Ectodermal cell (in vitro differentiated cells): Measurements from ENCODE around the gene NKG7. TPM values are rescaled to one million over a fixed set of nuclear protein-coding genes. Genes with fewer than 3 reads are reported as not detected.
"Not testable (repeated sequence)": the region's sequence is repeated elsewhere in the genome, so short reads cannot be mapped to it uniquely, and the experiment has no call there.

ENCODE experiments used
- H3K27ac ChIP-seq: 2 replicates; pipeline ENCODE4 v1.7.0; 2013; ENCODE audit warnings: mild to moderate bottlenecking, low read depth, low read length; ENCODE audit not compliant: insufficient read depth, poor library complexity, severe bottlenecking
- H3K27me3 ChIP-seq: 2 replicates; pipeline ENCODE4 v1.7.0; 2013; ENCODE audit warnings: mild to moderate bottlenecking, low read length; ENCODE audit not compliant: insufficient read depth, control insufficient read depth, poor library complexity, severe bottlenecking
- H3K36me3 ChIP-seq: one replicate; pipeline ENCODE4 v1.7.0; 2013; ENCODE audit warnings: low read length; ENCODE audit not compliant: control insufficient read depth, insufficient read depth
- H3K4me1 ChIP-seq: one replicate; pipeline ENCODE4 v1.7.0; 2013; ENCODE audit warnings: low read length; ENCODE audit not compliant: control insufficient read depth, insufficient read depth
- H3K4me3 ChIP-seq: 2 replicates; pipeline ENCODE4 v1.7.0; 2013; ENCODE audit warnings: low read depth, low read length, control low read depth; ENCODE audit not compliant: insufficient read depth
- H3K9me3 ChIP-seq: 2 replicates; pipeline ENCODE4 v1.7.0; 2013; ENCODE audit warnings: mild to moderate bottlenecking, low read length, moderate library complexity; ENCODE audit not compliant: control insufficient read depth
- WGBS, 2 experiments: methylation state at CpG; one replicate each; pipeline ENCODE4 v1.1.7; 2013; ENCODE audit warnings: missing lambda C conversion rate in 2 of 2; 5-methylcytosine and 5-hydroxymethylcytosine counted together
- polyA plus RNA-seq, 4 experiments: library from polyadenylated mRNA; stranded (reverse); fragments of 50-300 nt; gene quantifications; one replicate each; pipeline ENCODE4 v1.2.3, GENCODE V29; 2013

NKG7 gene
- polyA plus RNA-seq (2013, experiment 1 of 4), result not detected
- polyA plus RNA-seq (2013, experiment 2 of 4), result not detected
- polyA plus RNA-seq (2013, experiment 3 of 4), result not detected
- polyA plus RNA-seq (2013, experiment 4 of 4), result not detected

GRCh38 chr19:51372649-51373504, at the start of gene NKG7:
TSS of gene NKG7 (minus strand) at chr19:51372654. CDS start at chr19:51372535, 119 bp downstream.
- peaks cover 9% of the 10 kb centered on the region for H3K4me1 ChIP-seq
- 74 to 81% methylated on average over 6 to 9 of the region's 9 CpGs for WGBS, 2 experiments
- H3K27ac ChIP-seq, result no peak within 1 kb of the TSS
- H3K27me3 ChIP-seq, result no peaks in the 10 kb centered on the region
- no peaks in the 10 kb centered on the region for H3K36me3 ChIP-seq
- H3K4me3 ChIP-seq, result no peak within 1 kb of the TSS
- H3K9me3 ChIP-seq, result no peaks in the 10 kb centered on the region

- H3K4me1 ChIP-seq, result no peaks in the 10 kb centered on the region
- peaks cover 11% of the 10 kb centered on the region for H3K27me3 ChIP-seq
- H3K36me3 ChIP-seq, result no peaks in the 10 kb centered on the region
- H3K27ac ChIP-seq, result no peak overlapping the region
- WGBS, 2 experiments, result 6 to 10% methylated on average over 19 of the region's 19 CpGs
- peak overlapping the region; percentile 13 for H3K4me3 ChIP-seq
- no peaks in the 10 kb centered on the region for H3K9me3 ChIP-seq
Measured at GRCh38 chr19:51422053-51422448, 49.6 kb upstream of the NKG7 start.

GRCh38 chr19:51421229-51422052, 49.0 kb upstream of the NKG7 start:
- Histone ChIP-seq H3K4me1 (no peaks in the 10 kb centered on the region), H3K9me3 (no peaks in the 10 kb centered on the region), H3K27me3 (peaks cover 11% of the 10 kb centered on the region), H3K36me3 (no peaks in the 10 kb centered on the region), H3K27ac (no peak overlapping the region), H3K4me3 (peak overlapping the region; percentile 13)
- WGBS, 2 experiments, result 21 to 23% methylated on average over 39 of the region's 39 CpGs

GRCh38 chr19:51420511-51420910, 48.1 kb upstream of the NKG7 start:
- not testable (repeated sequence) for H3K4me3 ChIP-seq, H3K27ac ChIP-seq, H3K4me1 ChIP-seq, H3K36me3 ChIP-seq, H3K9me3 ChIP-seq
- 87 to 90% methylated on average over 11 of the region's 11 CpGs for WGBS, 2 experiments
- H3K27me3 ChIP-seq, result peaks cover 11% of the 10 kb centered on the region

- Histone ChIP-seq H3K36me3 (no peaks in the 10 kb centered on the region), H3K27me3 (peaks cover 11% of the 10 kb centered on the region), H3K4me3 (no peak overlapping the region), H3K4me1 (no peaks in the 10 kb centered on the region), H3K27ac (no peak overlapping the region), H3K9me3 (no peaks in the 10 kb centered on the region)
- WGBS, 2 experiments, result 91 to 92% methylated on average over 2 of the region's 2 CpGs
Measured at GRCh38 chr19:51418707-51419106, 46.3 kb upstream of the NKG7 start.

GRCh38 chr19:51417810-51418157, 45.3 kb upstream of the NKG7 start:
- Histone ChIP-seq H3K9me3 (no peaks in the 10 kb centered on the region), H3K27ac (no peak overlapping the region), H3K4me3 (no peak overlapping the region), H3K4me1 (no peaks in the 10 kb centered on the region), H3K27me3 (peaks cover 11% of the 10 kb centered on the region), H3K36me3 (no peaks in the 10 kb centered on the region)
- 89 to 96% methylated on average over 2 of the region's 3 CpGs for WGBS, 2 experiments

- H3K27me3 ChIP-seq, result peaks cover 11% of the 10 kb centered on the region
- H3K9me3 ChIP-seq, result no peaks in the 10 kb centered on the region
- no peaks in the 10 kb centered on the region for H3K4me1 ChIP-seq
- H3K36me3 ChIP-seq, result no peaks in the 10 kb centered on the region
- H3K4me3 ChIP-seq, result no peak within 1 kb of the TSS
- WGBS, 2 experiments, result 83% methylated on average over 21 of the region's 21 CpGs
- H3K27ac ChIP-seq, result no peak within 1 kb of the TSS
Measured at GRCh38 chr19:51417107-51417809, 44.8 kb upstream of the NKG7 start, which contains the start of gene SIGLEC10. TSS of gene SIGLEC10 (minus strand) at chr19:51417642. CDS start at chr19:51417581, 61 bp downstream.

GRCh38 chr19:51416422-51416821, 44.0 kb upstream of the NKG7 start:
- WGBS, 2 experiments, result 91 to 92% methylated on average over 13 of the region's 15 CpGs
- not testable (repeated sequence) for H3K4me3 ChIP-seq, H3K27ac ChIP-seq, H3K27me3 ChIP-seq, H3K4me1 ChIP-seq, H3K9me3 ChIP-seq, H3K36me3 ChIP-seq

- WGBS, 2 experiments, result 92 to 93% methylated on average over 12 of the region's 12 CpGs
- no peak overlapping the region for H3K27ac ChIP-seq
- H3K4me3 ChIP-seq, result no peak overlapping the region
- H3K36me3 ChIP-seq, result no peaks in the 10 kb centered on the region
- no peaks in the 10 kb centered on the region for H3K27me3 ChIP-seq
- H3K9me3 ChIP-seq, result no peaks in the 10 kb centered on the region
- H3K4me1 ChIP-seq, result no peaks in the 10 kb centered on the region
Measured at GRCh38 chr19:51415187-51415586, 42.7 kb upstream of the NKG7 start.
